ENCODE results near the gene TUBGCP6.
"Not testable (repeated sequence)": the region's sequence is repeated elsewhere in the genome, so short reads cannot be mapped to it uniquely, and the experiment has no call there.

The TUBGCP6 gene

DNA sequence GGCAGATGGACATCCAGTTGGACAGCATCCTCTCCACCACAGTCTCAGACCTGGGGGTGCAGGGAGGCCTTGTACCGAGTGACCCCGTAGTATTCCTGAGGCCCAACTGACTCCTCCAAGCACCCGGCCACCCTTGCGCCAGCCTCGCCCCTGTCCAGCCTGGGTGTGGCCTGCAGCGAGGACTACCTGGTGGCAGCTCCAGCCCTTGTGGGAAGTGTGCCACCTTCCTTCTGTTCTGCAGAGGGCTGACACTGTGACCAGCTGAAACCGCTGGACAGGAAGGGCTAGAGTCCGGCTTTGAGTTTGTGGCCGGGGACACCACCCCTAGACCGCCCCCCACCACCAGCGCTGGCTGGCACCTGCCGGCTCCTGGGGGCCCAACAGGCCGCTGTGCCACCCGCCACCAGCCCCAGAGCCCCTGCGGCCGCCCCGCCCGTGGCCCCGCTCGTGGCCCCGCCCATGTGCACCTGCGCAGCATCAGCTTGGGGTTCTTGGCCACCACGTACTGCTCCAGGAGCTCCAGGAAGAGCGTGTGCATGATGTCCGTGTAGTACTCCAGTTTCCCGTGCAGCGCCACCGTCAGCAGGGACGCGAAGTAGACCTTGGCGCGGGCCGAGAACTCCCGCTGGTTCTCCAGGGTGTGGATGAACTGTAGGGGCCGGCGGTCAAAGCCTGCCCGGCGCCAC is 35.3 kb upstream of the TUBGCP6 start:
- no peak for DNase-seq

DNA sequence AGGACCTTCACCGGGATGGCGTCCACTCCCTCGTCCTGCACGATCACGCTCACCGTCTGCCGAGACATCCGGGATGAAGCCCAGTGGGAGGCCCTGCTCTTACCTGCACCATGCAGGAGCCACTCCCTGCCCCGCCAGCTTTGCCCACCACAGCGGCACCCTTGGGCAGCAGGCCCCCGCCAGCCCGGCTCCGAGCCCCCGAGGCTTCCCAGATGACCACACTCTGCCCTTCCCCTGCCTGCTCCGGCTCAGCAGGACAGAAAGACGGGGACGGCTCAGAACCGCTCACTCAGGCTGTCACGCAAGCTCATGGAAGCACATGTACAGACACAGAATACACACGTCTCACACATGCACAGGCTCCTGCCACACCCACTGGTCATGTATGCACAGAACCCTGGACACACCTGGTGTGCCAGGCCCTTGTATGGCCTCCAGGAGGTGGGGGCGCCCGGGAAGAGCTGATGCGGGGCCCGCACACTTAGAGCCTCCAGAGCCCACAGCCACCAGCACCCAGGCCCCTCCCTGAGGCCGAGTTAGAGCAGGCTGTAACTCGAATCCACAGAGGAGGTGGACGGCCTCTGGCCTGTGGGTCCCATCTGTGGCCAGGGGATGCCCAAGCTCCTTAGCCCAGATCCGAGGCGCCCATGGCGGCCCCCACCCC is 34.3 kb upstream of the TUBGCP6 start:
- no peak for DNase-seq

DNA sequence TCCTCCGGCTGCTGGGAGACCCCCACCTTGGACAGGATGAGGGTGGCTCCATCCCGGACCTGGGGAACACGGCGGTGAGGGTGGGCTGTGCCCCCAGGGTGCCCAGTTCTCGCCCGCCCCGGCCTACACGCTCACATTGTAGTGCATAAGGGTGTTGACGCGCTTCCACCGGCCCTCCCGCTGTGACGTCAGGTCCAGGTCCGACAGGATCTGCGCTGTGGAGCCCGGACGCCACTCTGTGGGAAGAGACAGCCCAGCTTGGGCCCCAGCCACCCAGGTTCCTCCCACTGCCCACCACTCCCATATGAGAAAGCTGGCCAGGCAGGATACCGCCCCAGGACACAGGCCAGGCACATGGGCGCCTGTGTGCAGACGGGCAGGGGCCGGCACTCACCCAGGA is 33.6 kb upstream of the TUBGCP6 start:
- DNase-seq: no peak

DNA sequence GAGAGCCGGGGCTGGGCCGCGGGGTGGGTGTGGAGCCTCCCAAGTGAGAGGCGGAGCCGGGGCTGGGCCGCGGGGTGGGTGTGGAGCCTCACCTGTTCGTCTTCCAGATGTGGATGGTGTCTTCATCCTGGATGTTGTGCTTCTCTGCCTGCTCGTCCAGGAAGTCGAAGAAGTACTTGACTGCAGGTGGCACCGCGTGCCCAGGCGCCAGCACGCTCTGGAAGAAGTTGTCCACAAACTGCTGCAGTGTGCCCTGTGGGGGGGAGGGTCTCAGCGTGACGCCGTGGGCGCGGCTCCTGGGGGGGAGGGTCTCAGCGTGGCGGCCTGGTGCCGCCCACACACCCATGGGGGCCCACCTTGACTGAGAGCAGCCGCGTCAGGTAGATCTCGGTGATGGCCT is 32.9 kb upstream of the TUBGCP6 start:
- no peak for DNase-seq

DNA sequence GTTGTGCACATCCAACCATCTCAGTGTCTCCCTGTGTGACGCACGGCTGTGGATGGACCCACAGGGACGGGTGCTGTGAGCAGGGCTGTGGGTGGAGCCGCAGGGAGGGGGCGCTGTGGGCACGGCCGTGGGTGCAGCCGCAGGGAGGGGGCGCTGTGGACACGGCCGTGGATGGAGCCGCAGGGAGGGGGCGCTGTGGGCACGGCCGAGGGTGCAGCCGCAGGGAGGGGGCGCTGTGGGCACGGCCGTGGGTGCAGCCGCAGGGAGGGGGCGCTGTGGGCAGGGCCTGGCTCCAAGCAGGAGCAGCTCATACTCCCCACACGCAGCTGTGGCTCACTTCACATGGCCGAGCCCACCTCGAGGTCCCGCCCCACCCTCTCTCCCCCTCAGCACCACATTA is 31.3 kb upstream of the TUBGCP6 start:
- no peak for DNase-seq

DNA sequence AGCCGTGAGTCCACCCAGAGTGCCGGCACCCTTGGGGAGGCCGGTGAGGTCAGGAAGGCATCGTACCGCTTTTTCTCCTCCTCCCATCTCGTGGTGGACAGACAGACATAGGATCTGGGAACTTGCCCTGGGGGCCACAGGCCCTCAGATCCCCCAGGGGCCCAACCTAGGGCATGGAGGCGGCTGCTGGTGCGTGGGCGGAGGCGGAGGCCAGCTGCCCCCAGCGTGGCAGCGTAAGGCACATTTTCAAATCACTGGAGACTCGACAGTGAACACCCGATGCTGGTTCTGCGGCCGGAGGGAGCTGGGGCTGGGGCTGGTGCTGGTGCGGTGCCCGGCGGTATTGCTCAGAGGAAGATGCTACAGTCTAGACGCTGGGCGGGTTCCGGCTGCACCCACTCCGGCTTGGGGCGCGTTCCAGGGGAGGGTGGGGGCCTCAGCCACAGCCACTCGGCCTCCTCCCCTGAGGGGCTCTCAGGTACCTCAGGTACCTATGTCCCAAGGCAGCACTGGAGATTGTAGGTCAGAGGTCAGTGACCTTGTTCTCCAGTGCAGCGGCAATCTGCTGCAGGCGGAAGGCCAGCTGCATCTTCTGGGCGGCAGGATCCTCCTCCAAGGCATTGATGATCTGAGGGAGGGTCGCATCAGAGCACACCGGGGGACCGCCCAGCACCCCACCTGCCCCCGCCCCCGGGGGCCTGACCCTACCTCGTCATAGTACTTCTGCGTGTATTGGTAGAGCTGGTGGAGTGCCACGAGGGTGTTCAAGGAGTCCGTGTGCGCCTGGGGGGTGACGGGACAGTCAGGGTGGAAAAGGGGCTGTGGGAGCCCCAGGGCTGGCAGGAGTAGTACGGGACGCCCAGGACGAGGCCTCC is 30.6 kb upstream of the TUBGCP6 start:
- DNase-seq: no peak

DNA sequence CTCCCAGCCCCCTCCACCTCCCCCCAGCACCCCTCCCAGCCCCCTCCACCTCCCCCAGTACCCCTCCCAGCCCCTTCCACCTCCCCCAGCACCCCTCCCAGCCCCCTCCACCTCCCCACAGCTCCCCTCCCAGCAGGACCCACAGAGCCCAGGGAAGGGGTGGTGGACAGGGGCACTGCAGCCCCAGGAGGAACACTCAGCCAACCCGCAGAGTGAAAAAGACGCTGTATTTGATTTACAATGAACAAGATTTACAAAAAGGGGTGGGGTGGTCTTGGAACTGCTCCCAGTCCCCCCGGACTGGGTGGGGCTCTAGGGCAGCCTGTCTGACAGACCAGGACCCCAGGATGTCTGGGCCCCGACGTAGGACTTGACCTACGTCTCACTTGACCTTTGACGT is 29.9 kb upstream of the TUBGCP6 start:
- DNase-seq: no peak

DNA sequence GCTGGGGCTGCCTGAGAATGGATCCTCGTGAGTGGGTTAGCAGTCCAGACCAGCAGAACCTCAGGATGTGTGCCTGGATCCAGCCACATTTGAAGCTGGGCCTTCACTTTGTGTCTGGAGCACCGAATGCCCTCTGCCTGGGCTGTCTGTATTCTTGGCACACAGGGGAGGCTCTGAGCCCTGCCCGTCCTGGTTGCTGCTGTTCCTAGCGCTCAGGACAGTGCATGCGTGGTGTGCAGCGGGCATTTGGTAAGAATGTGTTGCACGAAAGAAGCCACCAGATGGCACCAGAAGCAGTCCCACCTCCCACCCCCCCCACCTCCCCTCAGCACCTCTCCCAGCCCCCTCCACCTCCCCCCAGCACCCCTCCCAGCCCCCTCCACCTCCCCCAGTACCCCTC is 29.5 kb upstream of the TUBGCP6 start:
- peak; percentile 44 for DNase-seq

DNA sequence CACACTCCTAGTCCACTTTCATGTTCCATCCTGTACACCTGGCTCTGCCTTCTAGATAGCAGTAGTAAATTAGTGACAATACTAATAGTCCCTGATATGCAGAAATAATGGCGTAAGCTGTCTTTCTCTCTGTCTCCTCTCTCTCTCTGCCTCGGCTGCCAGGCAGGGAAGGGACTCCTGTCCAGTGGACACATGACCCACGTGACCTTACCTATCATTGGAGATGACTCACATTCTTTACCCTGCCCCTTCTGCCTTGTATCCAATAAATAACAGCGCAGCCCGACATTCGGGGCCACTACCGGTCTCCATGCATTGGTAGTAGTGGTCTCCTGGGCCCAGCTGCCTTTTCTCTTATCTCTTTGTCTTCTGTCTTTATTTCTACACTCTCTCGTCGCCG is 29.0 kb upstream of the TUBGCP6 start:
- DNase-seq: not testable (repeated sequence)

DNA sequence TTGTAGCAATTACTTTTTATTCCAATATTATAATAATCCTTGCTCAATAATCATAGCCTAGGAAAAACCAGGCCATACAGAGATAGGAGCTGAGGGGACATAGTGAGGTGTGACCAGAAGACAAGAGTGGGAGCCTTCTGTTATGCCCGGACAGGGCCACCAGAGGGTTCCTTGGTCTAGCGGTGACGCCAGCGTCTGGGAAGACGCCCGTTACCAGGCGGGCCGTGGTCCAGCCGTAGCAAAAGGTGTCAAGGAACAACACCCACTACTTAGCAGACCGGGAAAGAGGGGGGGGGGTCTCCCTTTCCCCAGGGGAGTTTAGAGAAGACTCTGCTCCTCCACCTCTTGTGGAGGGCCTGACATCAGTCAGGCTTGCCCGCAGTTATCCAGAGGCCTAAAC is 28.5 kb upstream of the TUBGCP6 start:
- not testable (repeated sequence) for DNase-seq

DNA sequence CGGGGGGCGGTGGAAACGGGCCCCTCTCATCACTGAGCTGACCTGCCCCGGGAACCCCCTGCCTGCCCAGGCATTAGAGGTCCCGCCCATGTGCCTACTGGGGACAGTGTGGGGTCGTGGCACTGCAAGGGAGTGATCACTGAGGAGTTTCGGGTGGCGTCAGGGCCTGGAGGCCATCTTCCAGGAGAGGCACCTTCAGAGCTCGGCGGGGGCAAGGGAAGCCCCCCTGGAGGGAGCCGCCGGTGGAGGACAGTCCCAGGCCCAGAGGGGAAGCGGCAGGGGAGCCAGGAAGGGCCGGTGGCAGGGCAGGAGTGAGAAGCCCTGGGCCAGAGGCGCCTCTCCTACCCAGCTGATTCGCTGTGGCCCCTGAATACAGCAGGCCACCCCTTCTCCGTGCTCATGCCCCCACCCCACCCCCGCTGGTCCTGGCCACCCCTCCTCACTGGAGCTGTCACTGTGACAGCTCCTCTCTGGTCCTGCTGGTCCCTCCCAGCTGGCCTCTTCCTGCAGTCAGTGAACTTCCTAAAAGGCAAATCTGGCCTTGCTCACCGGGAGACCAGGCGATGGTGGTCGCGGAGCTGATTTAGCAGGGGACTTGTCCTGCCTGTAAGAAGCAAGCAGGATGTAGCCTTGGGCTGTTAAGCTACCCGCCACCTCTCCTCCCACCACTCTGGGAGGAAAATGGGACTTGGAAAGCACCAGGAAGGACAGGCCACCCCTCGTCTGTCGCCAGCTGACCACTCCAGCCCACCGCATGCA is 27.4 kb upstream of the TUBGCP6 start:
- DNase-seq: peak; percentile 34

DNA sequence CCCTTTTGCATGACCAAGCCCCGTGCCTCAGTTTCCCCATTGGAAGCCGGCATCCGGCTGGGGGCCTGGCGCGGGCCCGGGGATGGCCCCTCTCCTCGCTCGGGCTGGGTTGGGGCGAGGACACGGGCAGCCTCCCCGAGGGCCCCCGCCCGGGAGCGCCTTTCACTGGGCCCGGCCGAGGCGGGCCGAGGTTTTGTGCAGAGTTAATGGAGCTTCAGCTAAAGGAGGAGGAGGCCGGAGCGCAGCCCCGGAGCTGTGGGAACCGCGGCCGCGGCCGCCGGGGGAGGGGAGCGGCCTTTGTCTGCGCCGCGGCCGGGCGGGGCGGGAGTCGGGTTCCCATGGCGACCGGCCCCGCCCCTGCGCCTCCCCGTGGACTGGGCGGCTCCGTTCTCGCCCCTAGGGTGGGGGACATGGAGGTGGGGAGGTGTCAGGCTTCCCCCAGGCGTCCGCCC is 26.7 kb upstream of the TUBGCP6 start:
- peak; percentile 64 for DNase-seq

DNA sequence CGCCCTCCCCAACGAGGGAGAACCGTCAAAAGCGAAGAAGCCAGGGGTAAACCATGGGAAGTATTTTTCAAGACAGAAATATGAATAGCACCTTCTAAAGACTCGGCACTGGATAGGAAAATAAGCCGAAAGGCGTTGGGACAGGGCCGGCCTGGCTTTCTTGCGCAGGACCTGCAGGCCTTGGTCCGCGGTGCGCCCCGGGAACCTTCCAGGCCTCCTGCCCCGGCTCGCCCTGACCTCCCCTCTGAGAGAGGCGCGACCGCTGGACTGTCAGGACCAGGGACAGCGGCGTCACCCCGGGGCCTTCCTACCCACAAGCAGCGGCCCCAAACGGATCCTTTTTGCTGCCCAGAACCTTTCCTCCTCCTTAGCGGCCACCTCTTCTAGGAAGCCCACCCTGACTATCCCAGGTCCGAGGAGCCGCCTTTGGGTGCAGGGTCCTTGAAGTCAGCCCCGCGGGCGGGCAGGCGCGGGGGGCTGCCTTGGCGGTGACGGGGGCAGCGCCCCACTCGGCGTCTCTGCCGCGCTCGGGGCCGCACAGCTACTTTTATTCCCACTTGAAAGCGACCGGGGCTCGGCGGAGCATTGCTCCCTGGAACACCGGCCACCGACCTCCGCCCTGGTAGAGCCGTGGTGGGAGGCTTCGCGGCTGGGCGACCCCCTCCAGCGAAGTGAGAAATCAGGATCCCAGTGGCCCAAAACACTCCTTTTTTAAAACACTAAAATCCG is 26.0 kb upstream of the TUBGCP6 start:
- DNase-seq: peak; percentile 73

DNA sequence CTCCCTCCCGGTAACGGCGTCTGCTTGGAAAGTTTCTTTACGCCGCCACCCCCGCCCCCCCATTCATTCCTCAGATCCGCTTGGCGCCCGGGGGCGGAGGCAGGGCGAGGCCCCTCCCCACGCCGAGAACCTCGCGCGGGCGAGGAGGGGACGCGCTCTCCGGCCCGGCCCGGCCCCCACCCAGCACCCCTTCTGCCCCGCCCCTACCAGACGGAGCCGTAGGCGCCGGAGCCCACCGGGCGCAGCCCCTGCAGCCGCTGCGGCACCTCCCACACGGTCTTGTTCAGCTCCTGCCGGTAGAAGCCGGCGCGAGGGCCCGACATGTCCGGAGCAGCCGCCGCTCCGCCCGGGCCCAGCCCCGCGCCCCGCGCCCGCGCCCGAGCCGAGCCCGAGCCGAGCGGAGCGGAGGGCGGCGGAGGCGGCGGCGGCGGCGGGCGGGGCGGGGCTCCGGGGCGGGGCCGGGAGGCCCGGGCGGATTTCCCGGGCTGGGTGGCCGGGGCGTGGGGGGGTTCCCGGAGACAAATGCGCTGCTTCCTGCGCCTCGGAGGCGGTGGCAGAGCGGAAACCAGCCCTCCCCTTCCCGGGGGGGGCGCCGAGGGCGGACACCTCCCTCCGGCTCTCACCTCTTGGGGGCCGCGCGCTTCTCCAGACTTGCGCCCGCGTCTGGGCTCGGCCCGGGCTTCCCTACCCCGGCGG is 25.3 kb upstream of the TUBGCP6 start, which contains the start of gene MAPK11:
Gene MAPK11, minus strand, starts transcription at position 411 of the 696 bp plus-strand sequence. Its CDS starts 88 bp downstream, at position 323.
- DNase-seq: peak; percentile 55

DNA sequence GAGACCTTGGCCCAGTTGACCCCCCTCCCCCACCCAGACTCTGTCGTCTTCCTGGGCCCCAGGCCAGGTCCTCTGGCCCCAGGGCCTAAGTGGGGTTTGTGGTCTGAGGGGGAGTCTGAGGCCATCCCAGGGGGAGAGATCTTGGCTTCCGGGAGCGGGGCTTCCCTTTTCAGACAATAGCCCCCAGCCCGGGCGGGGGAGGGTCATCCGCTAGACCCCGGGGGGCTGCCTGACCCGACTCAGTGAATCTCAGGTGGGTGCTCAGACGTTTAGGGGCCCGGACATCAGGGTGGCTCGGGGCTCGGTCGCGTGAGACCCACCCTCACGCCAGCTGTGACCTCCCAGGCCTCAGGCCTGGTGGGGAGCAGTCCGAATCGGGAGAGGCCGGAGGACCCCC is 24.7 kb upstream of the TUBGCP6 start:
- no peak for DNase-seq

DNA sequence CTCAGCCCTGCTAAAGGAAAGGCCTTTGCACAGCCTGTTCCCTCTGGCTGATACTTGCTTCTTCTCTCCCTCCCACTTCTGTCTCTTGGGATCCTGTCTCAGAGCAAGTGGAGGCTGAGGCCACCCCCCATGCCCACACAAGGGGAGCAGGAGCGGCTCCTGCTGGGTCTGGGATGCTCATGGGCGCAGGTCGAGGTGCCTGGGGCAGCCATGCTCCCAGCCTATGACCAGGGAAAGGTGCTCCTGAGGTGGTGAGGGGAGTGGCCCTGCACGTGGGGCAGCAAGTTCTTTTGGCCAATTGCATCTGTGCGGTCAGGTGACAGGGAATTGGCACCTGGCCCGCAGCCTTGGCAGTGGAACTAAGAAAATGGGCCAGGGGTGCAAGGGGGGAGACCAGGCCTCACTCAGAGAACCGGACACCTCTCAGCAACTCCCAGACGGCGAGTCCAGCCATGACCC is 23.9 kb upstream of the TUBGCP6 start:
- DNase-seq: no peak

DNA sequence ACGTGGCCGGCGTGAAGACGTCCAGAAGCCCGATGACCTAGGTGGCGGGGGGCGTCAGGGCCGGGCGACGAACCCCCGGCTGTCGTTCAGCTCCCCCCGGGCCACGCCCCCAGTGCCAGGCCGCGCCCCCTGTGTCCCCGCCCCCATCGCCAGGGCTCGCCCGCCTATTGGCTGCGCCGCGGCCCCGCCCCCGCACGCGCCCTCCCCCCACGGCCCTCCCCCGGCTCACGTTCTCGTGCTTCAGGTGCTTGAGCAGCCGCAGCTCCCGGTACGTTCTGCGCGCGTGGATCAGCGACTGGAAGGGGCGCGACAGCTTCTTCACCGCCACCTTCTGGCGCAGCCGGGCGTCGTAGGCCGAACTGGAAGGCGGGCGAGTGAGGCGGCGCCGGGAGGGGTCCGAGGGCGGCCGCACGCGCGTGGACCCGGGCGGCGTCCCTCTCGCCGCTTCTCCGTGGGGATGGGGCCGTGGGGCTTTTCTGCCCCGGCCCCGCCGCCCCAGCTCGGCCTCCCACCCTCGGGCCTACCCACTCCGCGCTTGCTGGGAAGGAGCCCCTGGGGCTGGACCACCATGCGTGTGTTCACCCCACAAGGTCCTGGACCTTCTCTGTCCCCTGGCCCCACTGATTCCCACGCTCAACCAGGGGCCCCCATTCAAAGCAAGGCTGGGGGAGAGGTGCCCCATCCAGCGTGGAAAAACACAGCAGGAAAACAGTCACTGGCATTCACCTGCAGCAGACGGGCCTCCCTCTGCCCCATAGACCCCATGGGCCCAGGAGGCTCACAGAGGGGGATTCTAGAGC is 23.0 kb upstream of the TUBGCP6 start:
- peak; percentile 50 for DNase-seq

DNA sequence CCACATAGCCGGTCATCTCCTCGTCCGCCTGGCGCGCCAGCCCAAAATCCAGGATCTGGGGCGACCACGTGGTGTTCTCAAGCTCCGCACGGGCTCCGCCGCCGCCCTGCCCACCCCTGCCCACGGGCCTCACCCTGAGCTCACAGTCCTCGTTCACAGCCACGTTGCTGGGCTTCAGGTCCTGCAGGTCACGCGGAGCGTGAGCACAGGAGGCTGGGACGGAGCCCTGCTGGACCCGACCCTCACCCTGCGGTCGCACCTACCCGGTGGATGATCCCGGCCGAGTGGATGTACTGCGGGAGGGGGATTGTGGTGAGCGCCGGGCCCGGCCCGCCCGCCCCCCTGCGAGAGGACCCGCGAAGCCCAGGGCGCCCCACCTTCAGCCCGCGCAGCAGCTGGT is 22.2 kb upstream of the TUBGCP6 start:
- DNase-seq: no peak

DNA sequence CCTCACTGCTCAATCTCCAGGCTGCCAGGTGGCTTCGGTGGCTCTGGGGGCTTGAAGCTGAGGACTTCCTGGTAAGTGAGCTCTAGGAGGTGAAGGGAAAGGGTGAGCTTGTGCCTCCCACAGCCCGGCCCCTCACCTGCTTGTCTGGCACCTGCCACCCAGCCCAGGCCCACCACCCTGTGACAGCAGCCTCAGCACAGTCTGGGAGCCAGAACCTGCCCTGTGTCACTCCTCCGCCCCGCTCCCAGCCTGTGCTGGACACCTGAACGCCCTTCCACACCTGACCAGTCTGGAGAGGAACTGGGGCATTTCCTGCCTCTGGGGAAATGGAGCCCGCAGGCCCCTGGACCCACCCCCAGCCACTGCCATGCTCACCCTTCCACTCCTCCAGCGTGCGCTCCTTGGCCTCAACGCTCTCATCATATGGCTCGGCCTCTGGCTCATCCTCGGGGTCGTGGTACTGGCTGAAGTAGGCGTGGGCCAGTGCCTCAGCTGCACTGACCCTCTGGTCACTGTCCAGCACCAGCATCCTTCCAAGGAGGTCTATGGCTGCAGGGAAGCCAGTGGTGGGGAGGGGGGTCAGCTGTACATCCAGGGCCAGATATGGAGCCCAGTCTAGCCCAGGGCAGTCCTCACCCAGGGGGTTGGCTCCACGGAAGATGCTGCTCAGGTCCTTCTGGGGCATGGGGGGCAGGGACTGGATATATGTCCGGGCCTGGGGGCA is 20.3 kb upstream of the TUBGCP6 start:
- no peak for DNase-seq
